ENCODE results near the gene CACNA2D4. TPM values are rescaled to one million over a fixed set of nuclear protein-coding genes. Genes with fewer than 3 reads are reported as not detected.

CACNA2D4 gene
- total and polyA plus RNA-seq, 2 donors from 2014 or later: 2.5 to 7.3 TPM

GRCh38 chr12:1934831-1935230 is 16.4 kb upstream of the CACNA2D4 start:
- Histone ChIP-seq H3K9me3 (ENCODE audit: control insufficient read depth in 2 of 3, insufficient read depth in 1 of 3, low read length in 3 of 3) (peaks cover 0 to 3% (median 0%) of the 10 kb centered on the region in 3 donors), H3K9ac (ENCODE audit: low read length in 3 of 3) (no peak overlapping the region), H3K4me3 (ENCODE audit: low read length in 3 of 3) (no peak overlapping the region), H3K4me1 (ENCODE audit: control insufficient read depth in 2 of 3, insufficient read depth in 2 of 3, low read depth in 1 of 3, low read length in 3 of 3) (peaks cover 6 to 27% (median 24%) of the 10 kb centered on the region in 3 donors), H3K36me3 (ENCODE audit: control insufficient read depth in 2 of 3, insufficient read depth in 3 of 3, low read length in 3 of 3) (peaks cover 0 to 2% (median 0%) of the 10 kb centered on the region in 3 donors), H3K27me3 (ENCODE audit: control insufficient read depth, insufficient read depth, low read length) (no peaks in the 10 kb centered on the region), H3K27ac (ENCODE audit: low read depth in 2 of 2, low read length in 2 of 2) (no peak overlapping the region)
- no peak for TF ChIP-seq CTCF (IDR thresholded peaks at IDR 0.05; ENCODE audit: borderline replicate concordance, extremely low read depth, insufficient read depth)
- intact Hi-C loops (cut with DNase I): loop anchor here (10.0 kb wide), 2 partner anchors 140 to 290 kb away; no protein-coding TSS in a partner anchor
- no peak for FAIRE-seq
- no peak for DNase-seq

- H3K4me1 ChIP-seq (ENCODE audit: control insufficient read depth in 2 of 3, insufficient read depth in 2 of 3, low read depth in 1 of 3, low read length in 3 of 3): peaks cover 6 to 24% (median 20%) of the 10 kb centered on the region in 3 donors
- no peak for FAIRE-seq
Observed at GRCh38 chr12:1934068-1934467, 15.6 kb upstream of the CACNA2D4 start.

DNA sequence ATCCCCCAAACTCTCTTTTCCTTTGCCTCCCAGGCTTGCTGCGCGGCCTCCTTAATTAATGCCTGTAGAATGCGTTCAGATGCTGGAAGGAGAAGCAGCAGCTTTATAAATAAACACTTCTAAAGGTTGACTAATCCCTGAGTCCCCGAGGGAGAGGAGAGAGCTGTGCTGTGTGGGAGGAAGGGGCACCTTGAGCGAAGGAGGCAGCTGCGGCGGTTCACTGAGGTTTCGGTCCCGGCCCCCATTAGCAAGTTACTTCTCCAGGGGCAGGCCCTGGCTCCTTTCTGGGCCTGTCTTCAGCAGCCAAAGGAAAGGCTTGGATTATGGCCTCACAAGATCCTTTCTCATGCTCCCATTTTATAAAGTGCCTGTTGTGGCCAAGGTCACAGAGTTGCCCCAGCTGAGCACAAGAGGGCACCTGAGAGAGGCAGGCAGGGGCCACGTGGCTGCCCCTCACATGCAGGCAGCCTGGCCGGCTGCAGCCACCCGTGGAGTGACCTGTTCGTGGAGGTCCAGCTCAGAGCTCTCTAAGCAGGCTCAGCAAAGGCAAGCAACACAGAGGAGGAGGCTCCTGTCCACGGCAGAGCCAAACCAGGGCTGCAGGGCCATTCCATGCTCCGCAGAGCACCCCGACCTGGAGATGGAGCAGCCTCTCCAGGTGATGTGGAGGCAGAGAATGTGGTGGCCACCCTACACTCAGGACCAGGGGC is 15.0 kb upstream of the CACNA2D4 start:
- Histone ChIP-seq H3K27me3 (ENCODE audit: control insufficient read depth, insufficient read depth, low read length) (no peaks in the 10 kb centered on the region), H3K4me3 (ENCODE audit: low read length in 3 of 3) (no peak overlapping the region), H3K9me3 (ENCODE audit: control insufficient read depth in 2 of 3, insufficient read depth in 1 of 3, low read length in 3 of 3) (peaks cover 0 to 3% (median 0%) of the 10 kb centered on the region in 3 donors), H3K4me1 (ENCODE audit: control insufficient read depth in 2 of 3, insufficient read depth in 2 of 3, low read depth in 1 of 3, low read length in 3 of 3) (peaks cover 6 to 24% (median 20%) of the 10 kb centered on the region in 3 donors), H3K27ac (ENCODE audit: low read depth in 2 of 2, low read length in 2 of 2) (peak overlapping the region; percentile 56 to 69), H3K36me3 (ENCODE audit: control insufficient read depth in 2 of 3, insufficient read depth in 3 of 3, low read length in 3 of 3) (peaks cover 0 to 2% (median 0%) of the 10 kb centered on the region in 3 donors), H3K9ac (ENCODE audit: low read length in 3 of 3) (no peak overlapping the region)
- DNase-seq (peak in 4 of 5 donors; percentile 42 to 67 (median 52)), FAIRE-seq (no peak)
- intact Hi-C loops (cut with DNase I): loop anchor here (10.0 kb wide), 2 partner anchors 139 to 289 kb away; no protein-coding TSS in a partner anchor
- TF ChIP-seq CTCF (IDR thresholded peaks at IDR 0.05; ENCODE audit: borderline replicate concordance, extremely low read depth, insufficient read depth): no peak

More at GRCh38 chr12:1934068-1934467, 15.6 kb upstream of the CACNA2D4 start:
- TF ChIP-seq CTCF (IDR thresholded peaks at IDR 0.05; ENCODE audit: borderline replicate concordance, extremely low read depth, insufficient read depth): no peak
- intact Hi-C loops (cut with DNase I): loop anchor here (10.0 kb wide), 2 partner anchors 139 to 289 kb away; no protein-coding TSS in a partner anchor
- peak in 1 of 5 donors; percentile 8 for DNase-seq
- Histone ChIP-seq H3K36me3 (ENCODE audit: control insufficient read depth in 2 of 3, insufficient read depth in 3 of 3, low read length in 3 of 3) (peaks cover 0 to 2% (median 0%) of the 10 kb centered on the region in 3 donors), H3K4me3 (ENCODE audit: low read length in 3 of 3) (no peak overlapping the region), H3K9ac (ENCODE audit: low read length in 3 of 3) (no peak overlapping the region), H3K27me3 (ENCODE audit: control insufficient read depth, insufficient read depth, low read length) (no peaks in the 10 kb centered on the region), H3K9me3 (ENCODE audit: control insufficient read depth in 2 of 3, insufficient read depth in 1 of 3, low read length in 3 of 3) (peaks cover 0 to 3% (median 0%) of the 10 kb centered on the region in 3 donors), H3K27ac (ENCODE audit: low read depth in 2 of 2, low read length in 2 of 2) (peak overlapping the region in 1 of 2 donors; percentile 69)
